Trophoblast cell (in vitro differentiated cells and primary cell): ENCODE data around the gene LRRC58.
"Not testable (repeated sequence)": the region's sequence is repeated elsewhere in the genome, so short reads cannot be mapped to it uniquely, and the experiment has no call there.

Experiments
- DNase-seq, 2 donors: peaks; one replicate each; pipeline ENCODE4 v3.0.0-alpha.2; 2016
- H2AFZ ChIP-seq: 2 replicates; pipeline ENCODE4 v1.6.1; 2013; ENCODE audit warnings: low read length, moderate library complexity, mild to moderate bottlenecking; ENCODE audit not compliant: insufficient read depth, poor library complexity
- H2AK5ac ChIP-seq: 2 replicates; pipeline ENCODE4 v1.6.1; 2013; ENCODE audit warnings: mild to moderate bottlenecking, low read length
- H2BK120ac ChIP-seq: 2 replicates; pipeline ENCODE4 v1.6.1; 2013; ENCODE audit warnings: low read length, mild to moderate bottlenecking, moderate library complexity; ENCODE audit not compliant: insufficient read depth, poor library complexity
- H2BK12ac ChIP-seq: 2 replicates; pipeline ENCODE4 v1.6.1; 2013; ENCODE audit warnings: mild to moderate bottlenecking, low read length, moderate library complexity
- H2BK5ac ChIP-seq: 2 replicates; pipeline ENCODE4 v1.6.1; 2013; ENCODE audit warnings: low read length, low read depth, moderate library complexity, mild to moderate bottlenecking; ENCODE audit not compliant: poor library complexity
- H3K14ac ChIP-seq: 2 replicates; pipeline ENCODE4 v1.6.1; 2013; ENCODE audit warnings: mild to moderate bottlenecking, low read length
- H3K18ac ChIP-seq: 2 replicates; pipeline ENCODE4 v1.6.1; 2013; ENCODE audit warnings: mild to moderate bottlenecking, low read length
- H3K23ac ChIP-seq: 2 replicates; pipeline ENCODE4 v1.6.1; 2013; ENCODE audit warnings: low read length
- H3K27ac ChIP-seq: 2 replicates; pipeline ENCODE4 v1.5.1; 2013; ENCODE audit warnings: low read depth, mild to moderate bottlenecking, inconsistent platforms, low read length, moderate library complexity
- H3K27me3 ChIP-seq: 2 replicates; pipeline ENCODE4 v1.6.1; 2013; ENCODE audit warnings: inconsistent platforms, mild to moderate bottlenecking, low read length, moderate library complexity; ENCODE audit not compliant: insufficient read depth
- H3K36me3 ChIP-seq, 2 experiments: 1 replicate in 1 of 2; 2 replicates in 1 of 2; pipeline ENCODE4 v1.6.1; 2013; ENCODE audit warnings: low read length in 2 of 2, mild to moderate bottlenecking in 2 of 2, moderate library complexity in 1 of 2; ENCODE audit not compliant: insufficient read depth in 2 of 2, control insufficient read depth in 1 of 2
- H3K4ac ChIP-seq: 2 replicates; pipeline ENCODE4 v1.6.1; 2013; ENCODE audit warnings: low read depth, mild to moderate bottlenecking, low read length, moderate library complexity
- H3K4me1 ChIP-seq, 2 experiments: 1 replicate in 1 of 2; 2 replicates in 1 of 2; pipeline ENCODE4 v1.6.1; 2013; ENCODE audit warnings: low read length in 2 of 2, mild to moderate bottlenecking in 2 of 2, moderate library complexity in 1 of 2; ENCODE audit not compliant: insufficient read depth in 2 of 2, control insufficient read depth in 1 of 2
- H3K4me2 ChIP-seq: 2 replicates; pipeline ENCODE4 v1.6.1; 2013; ENCODE audit warnings: inconsistent platforms, mild to moderate bottlenecking, low read length, moderate library complexity
- H3K4me3 ChIP-seq: 2 replicates; pipeline ENCODE4 v1.5.1; 2013; ENCODE audit warnings: mild to moderate bottlenecking, low read depth, low read length, inconsistent platforms
- H3K79me1 ChIP-seq: one replicate; pipeline ENCODE4 v1.6.1; 2013; ENCODE audit warnings: low read length
- H3K79me2 ChIP-seq: 2 replicates; pipeline ENCODE4 v1.6.1; 2013; ENCODE audit warnings: low read length, mild to moderate bottlenecking; ENCODE audit not compliant: control insufficient read depth, insufficient read depth, poor library complexity
- H3K9ac ChIP-seq: 2 replicates; pipeline ENCODE4 v1.6.1; 2013; ENCODE audit warnings: mild to moderate bottlenecking, low read length
- H3K9me3 ChIP-seq: 2 replicates; pipeline ENCODE4 v1.6.1; 2013; ENCODE audit warnings: low read depth, mild to moderate bottlenecking, control low read depth, inconsistent platforms, low read length; ENCODE audit not compliant: insufficient read depth
- H4K12ac ChIP-seq: 2 replicates; pipeline ENCODE4 v1.6.1; 2013; ENCODE audit warnings: low read depth, mild to moderate bottlenecking, low read length, moderate library complexity
- H4K8ac ChIP-seq: 2 replicates; pipeline ENCODE4 v1.6.1; 2013; ENCODE audit warnings: low read depth, mild to moderate bottlenecking, low read length, moderate library complexity
- H4K91ac ChIP-seq: one replicate; pipeline ENCODE4 v1.6.1; 2013; ENCODE audit warnings: low read depth, mild to moderate bottlenecking, low read length, moderate library complexity
- WGBS: extraction: QIAGEN DNeasy Blood & Tissue Kit; methylation state at CpG from one replicate; pipeline ENCODE4 v1.1.7; 2013; ENCODE audit warnings: missing lambda C conversion rate; ENCODE audit not compliant: insufficient read length, insufficient coverage; ENCODE audit errors: extremely low coverage; 5-methylcytosine and 5-hydroxymethylcytosine counted together

The LRRC58 gene

GRCh38 chr3:120323761-120324160 is 25.4 kb downstream of the LRRC58 start:
- not testable (repeated sequence) for H3K4ac ChIP-seq, H3K18ac ChIP-seq, H2BK12ac ChIP-seq, H3K36me3 ChIP-seq, H4K91ac ChIP-seq, H2AFZ ChIP-seq, H3K79me1 ChIP-seq, DNase-seq, H3K27ac ChIP-seq, H3K9me3 ChIP-seq, H3K4me3 ChIP-seq, H4K12ac ChIP-seq, H3K14ac ChIP-seq, H2BK120ac ChIP-seq, H2AK5ac ChIP-seq, H3K4me1 ChIP-seq, H4K8ac ChIP-seq, H3K23ac ChIP-seq, H3K4me2 ChIP-seq, H2BK5ac ChIP-seq, H3K27me3 ChIP-seq, H3K79me2 ChIP-seq, H3K9ac ChIP-seq
- no CpG with 5 or more reads among the region's 4 CpGs for WGBS

GRCh38 chr3:120311863-120312794 is 37.0 kb downstream of the LRRC58 start:
- Histone ChIP-seq H3K4me2 (no peak overlapping the region), H3K9me3 (peaks cover 11% of the 10 kb centered on the region), H2AFZ (no peak overlapping the region), H4K12ac (no peak overlapping the region), H2BK120ac (no peak overlapping the region), H2AK5ac (no peak overlapping the region), H3K79me1 (no peaks in the 10 kb centered on the region), H3K18ac (no peak overlapping the region), H3K23ac (no peak overlapping the region), H3K4me3 (no peak overlapping the region), H3K27ac (no peak overlapping the region), H3K79me2 (no peaks in the 10 kb centered on the region), H4K8ac (no peak overlapping the region), H2BK12ac (no peak overlapping the region), H3K27me3 (no peaks in the 10 kb centered on the region), H3K4me1 (no peaks in the 10 kb centered on the region), H2BK5ac (no peak overlapping the region), H3K4ac (no peak overlapping the region), H3K14ac (no peak overlapping the region), H3K9ac (no peak overlapping the region), H4K91ac (no peak overlapping the region), H3K36me3 (peaks cover 0 to 2% of the 10 kb centered on the region in 2 experiments)
- no peak for DNase-seq
- WGBS: no CpG with 5 or more reads among the region's 24 CpGs

GRCh38 chr3:120306519-120307455 is 42.4 kb downstream of the LRRC58 start:
- Histone ChIP-seq H3K79me2 (no peaks in the 10 kb centered on the region), H3K4me2 (no peak overlapping the region), H3K4me1 (no peaks in the 10 kb centered on the region), H2BK120ac (no peak overlapping the region), H3K9ac (no peak overlapping the region), H4K12ac (no peak overlapping the region), H3K36me3 (no peaks in the 10 kb centered on the region), H3K27ac (no peak overlapping the region), H2AK5ac (no peak overlapping the region), H2BK5ac (no peak overlapping the region), H3K4me3 (no peak overlapping the region), H3K18ac (no peak overlapping the region), H3K27me3 (no peaks in the 10 kb centered on the region), H4K91ac (no peak overlapping the region), H3K23ac (no peak overlapping the region), H3K79me1 (no peaks in the 10 kb centered on the region), H2AFZ (no peak overlapping the region), H3K14ac (no peak overlapping the region), H3K9me3 (peaks cover 9% of the 10 kb centered on the region), H2BK12ac (no peak overlapping the region), H4K8ac (no peak overlapping the region), H3K4ac (no peak overlapping the region)
- WGBS: no CpG with 5 or more reads among the region's 72 CpGs
- no peak for DNase-seq

- Histone ChIP-seq H2BK5ac (no peak overlapping the region), H3K4me1 (no peaks in the 10 kb centered on the region), H3K27me3 (no peaks in the 10 kb centered on the region), H3K14ac (no peak overlapping the region), H3K23ac (no peak overlapping the region), H3K4me2 (no peak overlapping the region), H4K91ac (no peak overlapping the region), H3K79me1 (no peaks in the 10 kb centered on the region), H3K9ac (no peak overlapping the region), H2BK120ac (no peak overlapping the region), H4K12ac (no peak overlapping the region), H3K27ac (no peak overlapping the region), H3K79me2 (no peaks in the 10 kb centered on the region), H3K18ac (no peak overlapping the region), H3K4me3 (no peak overlapping the region), H4K8ac (no peak overlapping the region), H3K9me3 (peaks cover 8% of the 10 kb centered on the region), H3K4ac (no peak overlapping the region), H2AFZ (no peak overlapping the region), H3K36me3 (no peaks in the 10 kb centered on the region), H2AK5ac (no peak overlapping the region), H2BK12ac (no peak overlapping the region)
- WGBS: no CpG with 5 or more reads among the region's 4 CpGs
- no peak for DNase-seq
Observed at GRCh38 chr3:120304616-120305015, 44.5 kb downstream of the LRRC58 start.
